Body of pancreas (tissue), 4 donors: ENCODE measurements around the gene SLC30A1. TPM values are rescaled to one million over a fixed set of nuclear protein-coding genes. Genes with fewer than 3 reads are reported as not detected.
"Not testable (repeated sequence)": the region's sequence is repeated elsewhere in the genome, so short reads cannot be mapped to it uniquely, and the experiment has no call there.

ENCODE experiments used
- ATAC-seq: fragments of 150-250 bp; one replicate; pipeline ENCODE4 v1.9.1; 2016
- DNase-seq, 4 donors: peaks; one replicate each; pipeline ENCODE4 v3.0.0-alpha.2; 2019
- H3K27ac ChIP-seq, 4 donors: fragments of 200-600 bp; sonication (generic); 1 replicate in 3 of 4; 2 replicates in 1 of 4; pipeline versions ENCODE4 v1.5.1 to v1.6.1; 2016 to 2019; ENCODE audit warnings: mild to moderate bottlenecking in 1 of 4, mixed read lengths in 1 of 4, moderate library complexity in 1 of 4
- H3K27me3 ChIP-seq, 2 donors: fragments of 200-600 bp; sonication (generic); one replicate each; pipeline ENCODE4 v1.6.0; 2016; ENCODE audit warnings: mild to moderate bottlenecking in 1 of 2
- H3K36me3 ChIP-seq, 2 donors: fragments of 200-600 bp; sonication (generic); replicated peaks in 1 of 2; 2 replicates each; pipeline ENCODE4 v1.5.1; 2016; ENCODE audit warnings: low read depth in 2 of 2; ENCODE audit not compliant: insufficient read depth in 1 of 2
- H3K4me1 ChIP-seq: fragments of 200-600 bp; sonication (generic); one replicate; pipeline ENCODE4 v1.6.0; 2016
- H3K4me3 ChIP-seq, 2 donors: fragments of 200-600 bp; sonication (generic); 1 replicate in 1 of 2; 2 replicates in 1 of 2; pipeline ENCODE4 v1.5.1; 2016 to 2019
- H3K9me3 ChIP-seq, 3 donors: fragments of 200-600 bp; sonication (generic); 1 replicate in 2 of 3; 2 replicates in 1 of 3; pipeline ENCODE4 v1.5.1; 2016
- POLR2A ChIP-seq, 3 donors: fragments of 450-650 bp; IDR thresholded peaks; one replicate each; pipeline ENCODE4 v1.6.1; 2016; ENCODE audit warnings: antibody characterized with exemption in 3 of 3, mild to moderate bottlenecking in 2 of 3
- WGBS, 2 donors: methylation state at CpG; one replicate each; pipeline ENCODE4 v1.1.5; 2017; 5-methylcytosine and 5-hydroxymethylcytosine counted together
- intact Hi-C: fragments of 100-400 bp; cut with DNase I; formaldehyde crosslinking; loops from one replicate; pipeline ENCODE4 v1.15.1; 2023
- total RNA-seq, 2 donors: library from RNA; depleted of rRNA; stranded (reverse); fragments of >200 nt; gene quantifications; one replicate each; pipeline ENCODE4 v1.1.0, GENCODE V29; 2016
- TF ChIP-seq, protein P1 (sequence below), 7 experiments: fragments of 450-650 bp in 4 of 7; fragments of 200-600 bp in 3 of 7; sonication (generic) in 3 of 7; IDR thresholded peaks; one replicate each; pipeline ENCODE4 v1.5.1; 2016 to 2019; ENCODE audit warnings: antibody characterized with exemption in 7 of 7

The SLC30A1 gene, protein sequence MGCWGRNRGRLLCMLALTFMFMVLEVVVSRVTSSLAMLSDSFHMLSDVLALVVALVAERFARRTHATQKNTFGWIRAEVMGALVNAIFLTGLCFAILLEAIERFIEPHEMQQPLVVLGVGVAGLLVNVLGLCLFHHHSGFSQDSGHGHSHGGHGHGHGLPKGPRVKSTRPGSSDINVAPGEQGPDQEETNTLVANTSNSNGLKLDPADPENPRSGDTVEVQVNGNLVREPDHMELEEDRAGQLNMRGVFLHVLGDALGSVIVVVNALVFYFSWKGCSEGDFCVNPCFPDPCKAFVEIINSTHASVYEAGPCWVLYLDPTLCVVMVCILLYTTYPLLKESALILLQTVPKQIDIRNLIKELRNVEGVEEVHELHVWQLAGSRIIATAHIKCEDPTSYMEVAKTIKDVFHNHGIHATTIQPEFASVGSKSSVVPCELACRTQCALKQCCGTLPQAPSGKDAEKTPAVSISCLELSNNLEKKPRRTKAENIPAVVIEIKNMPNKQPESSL
- 10 to 100 TPM in 1 of 2 donors, 1 to 10 TPM in 1; 7.3 to 11.5 TPM for total RNA-seq

DNA sequence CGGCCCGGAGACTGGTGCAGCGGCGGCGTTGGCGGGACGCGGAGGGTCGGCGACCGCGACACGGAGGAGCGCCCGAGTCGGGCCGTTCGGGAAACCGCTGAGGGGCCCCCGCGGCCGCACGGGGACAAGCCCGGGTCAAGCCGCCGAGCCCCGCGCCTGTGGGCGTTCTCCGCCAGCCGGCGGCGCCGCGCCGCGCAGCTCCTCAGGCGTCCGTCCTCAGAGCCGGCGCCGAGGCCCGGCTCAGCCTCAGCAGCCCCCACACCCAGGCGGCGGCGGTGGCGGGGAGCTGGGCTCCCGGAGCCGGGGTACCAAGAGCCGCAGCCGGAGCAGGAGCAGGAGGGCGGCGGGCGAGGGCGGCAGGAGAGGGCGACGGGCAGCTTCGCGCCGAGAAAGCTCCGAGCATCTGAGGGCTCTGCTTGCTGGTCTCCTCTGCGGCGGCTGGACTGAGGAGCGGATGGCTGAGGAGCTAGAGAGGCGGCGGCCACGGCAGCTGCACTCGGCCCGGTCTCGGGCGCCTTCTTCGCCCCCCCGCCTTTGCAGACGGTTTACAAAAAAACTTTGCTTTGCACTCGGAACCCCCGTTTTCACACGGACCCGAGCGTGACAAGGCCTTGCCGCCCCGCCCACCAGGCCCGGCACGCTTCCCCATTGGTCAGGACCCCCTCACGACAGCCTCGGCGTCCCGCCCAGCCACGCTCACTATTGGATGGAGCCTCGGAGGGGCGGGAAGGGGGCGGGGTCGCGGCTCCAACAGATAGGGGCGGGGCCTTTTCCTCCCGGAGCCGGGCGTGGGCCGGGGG, at the start of gene SLC30A1:
Gene SLC30A1 (minus strand): TSS at position 522 of the 800 bp plus-strand sequence. CDS start 549 bp downstream, outside the sequence.
- no peaks in the 10 kb centered on the region for H3K27me3 ChIP-seq
- peak within 1 kb of the TSS; percentile 90 to 97 (median 94) for H3K27ac ChIP-seq
- no peaks in the 10 kb centered on the region for H3K36me3 ChIP-seq
- TF ChIP-seq, protein P1, sequence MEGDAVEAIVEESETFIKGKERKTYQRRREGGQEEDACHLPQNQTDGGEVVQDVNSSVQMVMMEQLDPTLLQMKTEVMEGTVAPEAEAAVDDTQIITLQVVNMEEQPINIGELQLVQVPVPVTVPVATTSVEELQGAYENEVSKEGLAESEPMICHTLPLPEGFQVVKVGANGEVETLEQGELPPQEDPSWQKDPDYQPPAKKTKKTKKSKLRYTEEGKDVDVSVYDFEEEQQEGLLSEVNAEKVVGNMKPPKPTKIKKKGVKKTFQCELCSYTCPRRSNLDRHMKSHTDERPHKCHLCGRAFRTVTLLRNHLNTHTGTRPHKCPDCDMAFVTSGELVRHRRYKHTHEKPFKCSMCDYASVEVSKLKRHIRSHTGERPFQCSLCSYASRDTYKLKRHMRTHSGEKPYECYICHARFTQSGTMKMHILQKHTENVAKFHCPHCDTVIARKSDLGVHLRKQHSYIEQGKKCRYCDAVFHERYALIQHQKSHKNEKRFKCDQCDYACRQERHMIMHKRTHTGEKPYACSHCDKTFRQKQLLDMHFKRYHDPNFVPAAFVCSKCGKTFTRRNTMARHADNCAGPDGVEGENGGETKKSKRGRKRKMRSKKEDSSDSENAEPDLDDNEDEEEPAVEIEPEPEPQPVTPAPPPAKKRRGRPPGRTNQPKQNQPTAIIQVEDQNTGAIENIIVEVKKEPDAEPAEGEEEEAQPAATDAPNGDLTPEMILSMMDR (IDR thresholded peaks at IDR 0.05) = peak in 1 of 7 experiments; percentile 14
- peak; percentile 86 to 94 (median 90) for TF ChIP-seq POLR2A (IDR thresholded peaks at IDR 0.05)
- peaks cover 34% of the 10 kb centered on the region for H3K4me1 ChIP-seq
- intact Hi-C loops = no loop called here
- peak within 1 kb of the TSS; percentile 63 to 88 for H3K4me3 ChIP-seq
- 0 to 1% methylated on average over 5 to 69 of the region's 98 CpGs for WGBS, 2 donors
- H3K9me3 ChIP-seq = no peaks in the 10 kb centered on the region
- ATAC-seq (peak; percentile 95), DNase-seq (peak; percentile 99 to 100 (median 100))

DNA sequence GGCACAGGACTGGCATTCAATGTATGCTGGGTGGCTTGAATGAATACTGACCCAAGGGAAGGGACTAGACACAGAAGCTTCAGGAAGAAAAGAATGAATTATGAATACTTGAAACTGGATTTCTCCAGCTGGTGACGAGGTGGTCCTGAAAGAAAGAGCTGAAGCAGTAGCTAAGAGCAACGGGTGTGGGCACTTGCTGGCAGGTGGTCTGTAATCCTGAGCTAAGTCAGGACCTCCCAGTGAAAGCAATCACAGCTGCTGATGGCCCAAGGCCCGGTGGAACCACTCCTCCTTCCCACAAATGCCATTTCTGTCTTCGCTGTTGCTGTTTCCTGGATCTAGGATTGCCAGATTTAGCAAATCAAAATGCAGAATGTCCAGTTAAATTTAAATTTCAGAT, 49.5 kb upstream of the SLC30A1 start:
- Histone ChIP-seq H3K4me3 (no peak overlapping the region), H3K27ac (no peak overlapping the region), H3K27me3 (no peaks in the 10 kb centered on the region), H3K4me1 (peaks cover 18% of the 10 kb centered on the region), H3K36me3 (no peaks in the 10 kb centered on the region), H3K9me3 (no peaks in the 10 kb centered on the region)
- WGBS, 2 donors = 75 to 85% methylated on average over 4 of the region's 4 CpGs
- DNase-seq (no peak), ATAC-seq (no peak)
- intact Hi-C loops = no loop called here
- TF ChIP-seq, protein P1 (IDR thresholded peaks at IDR 0.05) = no peak
- TF ChIP-seq POLR2A (IDR thresholded peaks at IDR 0.05) = no peak

DNA sequence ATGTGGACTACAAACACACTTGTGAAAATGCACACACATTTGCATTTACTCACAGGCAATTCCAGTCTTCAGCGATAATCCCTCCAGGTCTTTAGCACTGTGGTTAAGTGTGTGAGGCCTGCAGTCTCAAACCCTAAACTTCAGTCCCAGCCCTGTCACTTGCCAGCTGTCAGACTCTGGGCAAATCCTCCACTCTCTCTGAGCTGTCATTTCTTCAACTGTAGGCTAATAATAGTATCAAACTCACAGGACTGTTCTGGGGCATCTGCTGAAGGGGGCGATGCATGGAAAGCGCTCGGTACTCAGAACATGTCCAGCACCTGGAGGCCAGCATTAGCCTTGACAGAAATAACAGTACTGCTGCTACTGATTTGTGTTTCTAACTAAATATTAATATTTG, 48.3 kb upstream of the SLC30A1 start:
- H3K4me1 ChIP-seq = peaks cover 6% of the 10 kb centered on the region
- H3K4me3 ChIP-seq = no peak overlapping the region
- H3K9me3 ChIP-seq = no peaks in the 10 kb centered on the region
- no peak for TF ChIP-seq POLR2A (IDR thresholded peaks at IDR 0.05)
- TF ChIP-seq, protein P1 (IDR thresholded peaks at IDR 0.05) = no peak
- H3K36me3 ChIP-seq = no peaks in the 10 kb centered on the region
- intact Hi-C loops = no loop called here
- DNase-seq = no peak
- H3K27ac ChIP-seq = no peak overlapping the region
- ATAC-seq = no peak
- no peaks in the 10 kb centered on the region for H3K27me3 ChIP-seq
- 88 to 92% methylated on average over 4 of the region's 4 CpGs for WGBS, 2 donors

DNA sequence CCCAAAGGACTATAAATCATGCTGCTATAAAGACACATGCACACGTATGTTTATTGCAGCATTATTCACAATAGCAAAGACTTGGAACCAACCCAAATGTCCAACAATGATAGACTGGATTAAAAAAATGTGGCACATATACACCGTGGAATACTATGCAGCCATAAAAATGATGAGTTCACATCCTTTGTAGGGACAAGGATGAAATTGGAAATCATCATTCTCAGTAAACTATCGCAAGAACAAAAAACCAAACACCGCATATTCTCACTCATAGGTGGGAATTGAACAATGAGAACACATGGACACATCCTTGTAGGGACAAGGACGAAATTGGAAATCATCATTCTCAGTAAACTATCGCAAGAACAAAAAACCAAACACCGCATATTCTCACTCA, 46.9 kb upstream of the SLC30A1 start:
- intact Hi-C loops, H3K4me1 ChIP-seq, H3K36me3 ChIP-seq, H3K4me3 ChIP-seq, H3K27me3 ChIP-seq, DNase-seq, H3K9me3 ChIP-seq, ATAC-seq, H3K27ac ChIP-seq: not testable (repeated sequence)
- 85 to 92% methylated on average over 7 of the region's 7 CpGs for WGBS, 2 donors

DNA sequence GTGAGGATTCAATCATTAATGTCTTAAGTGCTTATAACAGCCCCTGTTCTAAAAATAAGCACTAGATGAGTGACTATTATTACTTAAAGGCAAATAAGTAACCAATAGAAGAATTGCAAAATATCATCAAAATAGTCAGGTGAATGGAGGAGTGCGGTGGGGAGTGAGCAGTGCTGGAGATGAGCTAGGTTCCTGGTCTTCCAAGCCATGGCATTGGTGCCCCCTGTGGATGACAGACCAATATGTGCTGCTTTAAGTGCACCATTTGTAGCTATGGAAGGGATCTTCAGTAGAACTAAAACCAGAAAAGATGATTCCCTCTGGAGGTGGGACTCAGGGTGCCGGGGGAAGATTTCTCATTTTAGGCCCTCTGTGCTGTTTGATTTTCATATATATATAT, 46.1 kb upstream of the SLC30A1 start:
- TF ChIP-seq, protein P1 (IDR thresholded peaks at IDR 0.05) = peak in 1 of 7 experiments; percentile 16
- TF ChIP-seq POLR2A (IDR thresholded peaks at IDR 0.05) = no peak
- no peak for DNase-seq
- no peak for ATAC-seq
- 83 to 90% methylated on average over 2 of the region's 2 CpGs for WGBS, 2 donors
- no peaks in the 10 kb centered on the region for H3K9me3 ChIP-seq
- H3K4me1 ChIP-seq = no peaks in the 10 kb centered on the region
- no peak overlapping the region for H3K4me3 ChIP-seq
- H3K27me3 ChIP-seq = no peaks in the 10 kb centered on the region
- intact Hi-C loops = no loop called here
- H3K36me3 ChIP-seq = no peaks in the 10 kb centered on the region
- no peak overlapping the region for H3K27ac ChIP-seq
